HepG2 (cell line): ENCODE results near the gene TLCD5. TPM values are rescaled to one million over a fixed set of nuclear protein-coding genes. Genes with fewer than 3 reads are reported as not detected.

Experiments used
- ATAC-seq: fragments of 200-7000 bp; cut with Tn5 transposase; 3 replicates; pipeline ENCODE4 v1.9.1; 2020; ENCODE audit warnings: mild to moderate bottlenecking, moderate library complexity
- BruUV-seq: library from RNA; stranded (reverse); fragments of 400-500 nt; replicated peaks from 2 replicates; lab custom pipeline; 2021; lab: Mats Ljungman, UMichigan
- CTCF ChIA-PET: fragments of 300-600 bp; formaldehyde crosslinking; extraction: SDS; loops from one replicate; lab custom pipeline; 2021; ENCODE audit warnings: low total read pairs, inconsistent platforms, low intra/inter-chr PET ratio; lab: Yijun Ruan, JAX
- POLR2A ChIA-PET: fragments of 350-600 bp; sonication (Branson Sonifier 250); formaldehyde crosslinking; loops from one replicate; lab custom pipeline; 2020; ENCODE audit warnings: antibody characterized with exemption, inconsistent platforms; lab: Yijun Ruan, JAX
- DNase-seq: peaks from one replicate; pipeline ENCODE4 v3.0.0-alpha.2; 2015; ENCODE audit warnings: low spot score
- FAIRE-seq: peaks from 3 replicates; lab custom pipeline; 2011; peaks lifted over from hg19 to GRCh38; lab: Jason Lieb, UNC
- H2AFZ ChIP-seq: one replicate; pipeline ENCODE4 v1.6.1; 2011; ENCODE audit warnings: low read length, inconsistent platforms
- H3K27ac ChIP-seq: fragments of 300-600 bp; 3 replicates; pipeline ENCODE4 v1.8.0; 2011; ENCODE audit warnings: mixed run types, mild to moderate bottlenecking, mixed read lengths, low read length, inconsistent platforms; ENCODE audit not compliant: insufficient read depth; ENCODE audit errors: extremely low read length
- H3K27me3 ChIP-seq, 2 experiments: fragments of 200-600 bp in 1 of 2; 2 replicates in 1 of 2; 3 replicates in 1 of 2; pipeline versions ENCODE4 v1.6.0 to v1.8.0; 2011; ENCODE audit warnings: low read length in 2 of 2, mild to moderate bottlenecking in 2 of 2, moderate library complexity in 2 of 2, inconsistent platforms in 1 of 2; ENCODE audit not compliant: insufficient read depth in 2 of 2, control insufficient read depth in 1 of 2
- H3K36me3 ChIP-seq, 2 experiments: fragments of 200-600 bp in 1 of 2; replicated peaks in 1 of 2; 2 replicates in 1 of 2; 3 replicates in 1 of 2; pipeline versions ENCODE4 v1.5.1 to v1.8.0; 2011; ENCODE audit warnings: low read length in 2 of 2, inconsistent platforms in 1 of 2; ENCODE audit not compliant: insufficient read depth in 2 of 2, control insufficient read depth in 1 of 2
- H3K4me1 ChIP-seq: 2 replicates; pipeline ENCODE4 v1.5.1; 2012; ENCODE audit warnings: low read length, inconsistent platforms; ENCODE audit not compliant: insufficient read depth
- H3K4me2 ChIP-seq: 2 replicates; pipeline ENCODE4 v1.6.0; 2011; ENCODE audit warnings: low read depth, low read length, inconsistent platforms
- H3K4me3 ChIP-seq, 3 experiments: fragments of 200-600 bp in 1 of 3; sonication (generic), shearing (Covaris generic) in 1 of 3; replicated peaks in 1 of 3; 2 replicates each; pipeline ENCODE4 v1.5.1; 2011 to 2016; ENCODE audit warnings: low read length in 3 of 3, inconsistent platforms in 2 of 3, low read depth in 2 of 3, mild to moderate bottlenecking in 2 of 3, control low read depth in 1 of 3, mixed read lengths in 1 of 3; ENCODE audit not compliant: insufficient read depth in 1 of 3
- H3K79me2 ChIP-seq: one replicate; pipeline ENCODE4 v1.6.1; 2011; ENCODE audit warnings: low read length, inconsistent platforms; ENCODE audit not compliant: insufficient read depth
- H3K9ac ChIP-seq: 2 replicates; pipeline ENCODE4 v1.6.0; 2011; ENCODE audit warnings: mild to moderate bottlenecking, low read depth, low read length, inconsistent platforms; ENCODE audit not compliant: insufficient read depth
- H3K9me3 ChIP-seq: 2 replicates; pipeline ENCODE4 v1.5.1; 2012; ENCODE audit warnings: mild to moderate bottlenecking, low read length
- H4K20me1 ChIP-seq: 2 replicates; pipeline ENCODE4 v1.6.0; 2011; ENCODE audit warnings: inconsistent platforms, mild to moderate bottlenecking, low read length, moderate library complexity; ENCODE audit not compliant: insufficient read depth
- ATF4 ChIP-seq, 2 experiments: fragments of 450-650 bp in 1 of 2; sonication (generic) in 1 of 2; formaldehyde crosslinking; IDR thresholded peaks; 2 replicates each; pipeline versions ENCODE4 v1.5.0 to v1.8.0; 2020 to 2022; ENCODE audit warnings: mild to moderate bottlenecking in 1 of 2, missing genetic modification reagents in 1 of 2
- CEBPB ChIP-seq: IDR thresholded peaks from 2 replicates; pipeline ENCODE4 v1.6.1; 2011; ENCODE audit warnings: low read depth, low read length, improper control_type of control experiment, borderline replicate concordance
- HNF4A ChIP-seq: sonication (generic); formaldehyde crosslinking; IDR thresholded peaks from 2 replicates; pipeline ENCODE4 v1.4.0; 2020; ENCODE audit warnings: missing genetic modification reagents
- HNF4G ChIP-seq, 2 experiments: sonication (generic) in 1 of 2; formaldehyde crosslinking in 1 of 2; IDR thresholded peaks; 2 replicates each; pipeline versions ENCODE4 v1.4.0 to v1.6.1; 2011 to 2020; ENCODE audit warnings: borderline replicate concordance in 2 of 2, low read depth in 2 of 2, mild to moderate bottlenecking in 2 of 2, low read length in 1 of 2, missing genetic modification reagents in 1 of 2, moderate library complexity in 1 of 2
- NR3C1 ChIP-seq: sonication (generic); formaldehyde crosslinking; IDR thresholded peaks from 2 replicates; pipeline ENCODE4 v1.4.0; 2020; ENCODE audit warnings: missing genetic modification reagents
- NRL ChIP-seq: sonication (generic); formaldehyde crosslinking; IDR thresholded peaks from 2 replicates; pipeline ENCODE4 v1.5.0; 2020; ENCODE audit warnings: missing genetic modification reagents, mild to moderate bottlenecking, moderate library complexity, borderline replicate concordance
- TFDP2 ChIP-seq: sonication (generic); formaldehyde crosslinking; IDR thresholded peaks from 2 replicates; pipeline ENCODE4 v1.4.0; 2020; ENCODE audit warnings: missing genetic modification reagents
- ZBED4 ChIP-seq: sonication (generic); formaldehyde crosslinking; IDR thresholded peaks from 2 replicates; pipeline ENCODE4 v1.4.0; 2020; ENCODE audit warnings: missing genetic modification reagents, borderline replicate concordance
- ZBTB34 ChIP-seq: sonication (generic); formaldehyde crosslinking; IDR thresholded peaks from 2 replicates; pipeline ENCODE4 v1.8.0; 2022; ENCODE audit warnings: mild to moderate bottlenecking, missing genetic modification reagents
- ZFP36 ChIP-seq: fragments of 150-350 bp; IDR thresholded peaks from 2 replicates; pipeline ENCODE4 v1.6.1; 2018; ENCODE audit warnings: borderline replicate concordance, low read length, low read depth; ENCODE audit not compliant: partially characterized antibody
- ZFP37 ChIP-seq: sonication (generic); formaldehyde crosslinking; IDR thresholded peaks from 2 replicates; pipeline ENCODE4 v1.4.0; 2020; ENCODE audit warnings: missing genetic modification reagents, borderline replicate concordance
- ZFP82 ChIP-seq: sonication (generic); formaldehyde crosslinking; IDR thresholded peaks from 2 replicates; pipeline ENCODE4 v1.5.1; 2020; ENCODE audit warnings: mild to moderate bottlenecking, missing genetic modification reagents, borderline replicate concordance
- ZNF513 ChIP-seq: sonication (generic); formaldehyde crosslinking; conservative IDR thresholded peaks from 2 replicates; pipeline ENCODE4 v1.5.0; 2020; ENCODE audit warnings: missing genetic modification reagents
- ZNF652 ChIP-seq: IDR thresholded peaks from 2 replicates; pipeline ENCODE4 v1.6.1; 2016; ENCODE audit warnings: low read depth, borderline replicate concordance
- in situ Hi-C: cut with HindIII; loops from 2 replicates; pipeline ENCODE4 v1.10.0; 2017; ENCODE audit warnings: low pct_unique_long_range_greater_than_20kb; ENCODE audit not compliant: extremely low pct_ligation_motif_present
- intact Hi-C: fragments of 100-400 bp; cut with micrococcal nuclease; formaldehyde crosslinking; loops from one replicate; pipeline ENCODE4 v1.10.0; 2022; ENCODE audit not compliant: unreplicated experiment
- polyA plus RNA-seq, 8 experiments: library from polyadenylated mRNA; depleted of rRNA in 3 of 8; stranded (reverse) in 7 of 8; unstranded in 1 of 8; fragments of >200 nt; fragmentation: Illumina TruSeq in 4 of 8; extraction: Trizol in 4 of 8; gene quantifications; 2 replicates each; pipeline versions ENCODE4 v1.2.1 to v1.2.3, GENCODE V29; 2011 to 2016; ENCODE audit warnings: low read depth in 4 of 8, missing spikeins in 1 of 8, mixed read lengths in 1 of 8; ENCODE audit not compliant: insufficient read depth in 1 of 8
- total RNA-seq, 5 experiments: library from RNA; depleted of rRNA; stranded (reverse); fragments of >200 nt; fragmentation: Illumina TruSeq; extraction: Trizol; gene quantifications; 2 replicates each; pipeline ENCODE4 v1.2.3, GENCODE V29; 2016; ENCODE audit warnings: low read depth in 1 of 5

Gene TLCD5
- total and polyA plus RNA-seq, 2 of the 13 experiments (the other 11 are each of a cell fraction or from before 2014, with no cell fraction given) = 6.1 to 7.6 TPM

GRCh38 chr11:120372296-120372695, 47.2 kb downstream of the TLCD5 start:
- Histone ChIP-seq H3K4me2 (peak overlapping the region; percentile 61), H3K27me3 (no peaks in the 10 kb centered on the region; a peak in 1 of 5 replicates), H3K27ac (peak overlapping the region; percentile 70), H3K9ac (no peak overlapping the region), H3K79me2 (peaks cover 86% of the 10 kb centered on the region), H3K4me3 (peak overlapping the region in 1 of 3 experiments; percentile 14; a peak in 1 of 6 replicates), H2AFZ (no peak overlapping the region), H3K9me3 (no peaks in the 10 kb centered on the region), H3K36me3 (no peaks in the 10 kb centered on the region), H3K4me1 (peaks cover 52% of the 10 kb centered on the region), H4K20me1 (peaks cover 7% of the 10 kb centered on the region)
- in situ Hi-C loops = no loop called here
- no TSS peak for BruUV-seq
- no peak for FAIRE-seq
- DNase-seq = peak; percentile 64
- POLR2A ChIA-PET = no interaction called here
- intact Hi-C loops = loop anchor here (2.0 to 5.0 kb wide), 2 partner anchors 19 to 35 kb away; partner anchors contain the start of gene ARHGEF12
- CTCF ChIA-PET = no interaction called here
- peak; percentile 97 for ATAC-seq
- TF ChIP-seq HNF4A (CRISPR knock-in tag) (peak; percentile 67), ZFP82 (CRISPR knock-in tag) (no peak), ZFP36 (no peak), CEBPB (no peak), HNF4G (IDR thresholded peaks at IDR 0.05; ENCODE audit: borderline replicate concordance, low read depth, low read length) (peak; percentile 57), HNF4G (CRISPR knock-in tag; IDR thresholded peaks at IDR 0.05; ENCODE audit: borderline replicate concordance, low read depth) (no peak), NR3C1 (no peak), NRL (CRISPR knock-in tag) (no peak), ATF4 (CRISPR knock-in tag; IDR thresholded peaks at IDR 0.05) (no peak), ZFP37 (CRISPR knock-in tag) (no peak), ZBTB34 (CRISPR knock-in tag) (no peak), TFDP2 (CRISPR knock-in tag) (no peak), ZBED4 (CRISPR knock-in tag) (peak; percentile 40; the same call in 1 of the 2 replicates), ZNF513 (CRISPR knock-in tag) (no peak), ZNF652 (CRISPR knock-in tag) (0 out of 2 replicates have a peak, but pooled peaks have one; percentile 14)
